PC-3 (cell line): ENCODE measurements around the gene RRP9. TPM values are rescaled to one million over a fixed set of nuclear protein-coding genes. Genes with fewer than 3 reads are reported as not detected.

Source experiments
- ATAC-seq: fragments of 200-7000 bp; cut with Tn5 transposase; 2 replicates; pipeline ENCODE4 v1.9.1; 2020; ENCODE audit warnings: mild to moderate bottlenecking, moderate library complexity
- BruUV-seq: library from RNA; stranded (reverse); fragments of 400-500 nt; replicated peaks from 2 replicates; lab custom pipeline; 2021; lab: Mats Ljungman, UMichigan
- CTCF ChIA-PET: fragments of 300-600 bp; sonication (Branson Sonifier 250); formaldehyde crosslinking; loops from one replicate; lab custom pipeline; 2022; ENCODE audit warnings: antibody characterized with exemption; lab: Charles Lee
- POLR2A ChIA-PET: fragments of 300-600 bp; sonication (Branson Sonifier 250); formaldehyde crosslinking; loops from one replicate; lab custom pipeline; 2022; ENCODE audit warnings: antibody characterized with exemption; ENCODE audit not compliant: unreplicated experiment; lab: Charles Lee
- DNase-seq: peaks from one replicate; pipeline ENCODE4 v3.0.0-alpha.2; 2015
- H2AFZ ChIP-seq: fragments of 300-600 bp; sonication (generic); 2 replicates; pipeline ENCODE4 v1.6.0; 2016; ENCODE audit warnings: antibody characterized with exemption, low read length
- H3F3A ChIP-seq: fragments of 300-600 bp; sonication (generic); one replicate; pipeline ENCODE4 v1.6.0; 2017; ENCODE audit warnings: antibody characterized with exemption, low read length, control low read depth, mild to moderate bottlenecking; ENCODE audit not compliant: unreplicated experiment
- H3K27ac ChIP-seq: fragments of 300-600 bp; sonication (generic); 2 replicates; pipeline ENCODE4 v1.5.1; 2016; ENCODE audit warnings: mild to moderate bottlenecking, low read length
- H3K27me3 ChIP-seq: fragments of 300-600 bp; sonication (generic); 2 replicates; pipeline ENCODE4 v1.6.1; 2016; ENCODE audit warnings: low read length, mixed read lengths
- H3K36me3 ChIP-seq: fragments of 300-600 bp; sonication (generic); 2 replicates; pipeline ENCODE4 v1.6.1; 2016; ENCODE audit warnings: low read depth, mixed run types, low read length, mixed read lengths
- H3K4me1 ChIP-seq: fragments of 300-600 bp; sonication (generic); 2 replicates; pipeline ENCODE4 v1.5.1; 2016; ENCODE audit warnings: low read length; ENCODE audit not compliant: insufficient read depth
- H3K4me2 ChIP-seq: fragments of 300-600 bp; sonication (generic); 2 replicates; pipeline ENCODE4 v1.6.0; 2016; ENCODE audit warnings: low read length
- H3K4me3 ChIP-seq: fragments of 300-600 bp; sonication (generic); 2 replicates; pipeline ENCODE4 v1.5.1; 2016; ENCODE audit warnings: mild to moderate bottlenecking, low read length, mixed read lengths
- H3K79me2 ChIP-seq: fragments of 300-600 bp; sonication (generic); 2 replicates; pipeline ENCODE4 v1.6.1; 2017; ENCODE audit warnings: low read length, mixed read lengths
- H3K9ac ChIP-seq: fragments of 300-600 bp; sonication (generic); 2 replicates; pipeline ENCODE4 v1.6.0; 2016; ENCODE audit warnings: mild to moderate bottlenecking, low read length
- H3K9me2 ChIP-seq: fragments of 300-600 bp; sonication (generic); replicated peaks from 2 replicates; pipeline ENCODE4 v1.6.1; 2016; ENCODE audit warnings: mixed run types, low read length, mixed read lengths
- H3K9me3 ChIP-seq: fragments of 300-600 bp; sonication (generic); 2 replicates; pipeline ENCODE4 v1.6.1; 2016; ENCODE audit warnings: low read length, mixed read lengths
- H4K20me1 ChIP-seq: fragments of 300-600 bp; sonication (generic); 2 replicates; pipeline ENCODE4 v1.6.1; 2016; ENCODE audit warnings: low read length, mixed read lengths
- CTCF ChIP-seq: fragments of 300-600 bp; sonication (generic); conservative IDR thresholded peaks from 2 replicates; pipeline ENCODE4 v1.5.1; 2017; ENCODE audit warnings: antibody characterized with exemption, low read depth, mild to moderate bottlenecking, low read length
- EZH2 ChIP-seq: fragments of 300-600 bp; sonication (generic); IDR thresholded peaks from one replicate; pipeline ENCODE4 v1.6.1; 2017; ENCODE audit warnings: antibody characterized with exemption, mild to moderate bottlenecking, low read length; ENCODE audit not compliant: unreplicated experiment
- EZH2phosphoT487 ChIP-seq: fragments of 300-600 bp; sonication (generic); IDR thresholded peaks from 2 replicates; pipeline ENCODE4 v1.6.1; 2018; ENCODE audit warnings: mild to moderate bottlenecking, antibody characterized with exemption, low read length, borderline replicate concordance
- intact Hi-C: fragments of 100-400 bp; cut with micrococcal nuclease; formaldehyde crosslinking; loops from 2 replicates; pipeline ENCODE4 v1.9.0; 2023
- total RNA-seq: library from RNA; depleted of rRNA; stranded (reverse); fragments of >200 nt; gene quantifications from 2 replicates; pipeline ENCODE4 v1.2.3, GENCODE V29; 2014

The RRP9 gene
- total RNA-seq, 1 experiment from 2014 or later: 95.0 TPM

GRCh38 chr3:51954713-51955112, 13.0 kb upstream of the RRP9 start:
- H3K4me2 ChIP-seq: no peak overlapping the region
- no TSS peak for BruUV-seq
- TF ChIP-seq EZH2: no peak
- no peak for TF ChIP-seq EZH2phosphoT487
- TF ChIP-seq CTCF: no peak
- H3K27ac ChIP-seq: no peak overlapping the region
- no peaks in the 10 kb centered on the region for H3K9me2 ChIP-seq
- no peaks in the 10 kb centered on the region for H4K20me1 ChIP-seq
- no peak overlapping the region for H3K4me3 ChIP-seq
- H3K36me3 ChIP-seq: no peaks in the 10 kb centered on the region
- intact Hi-C loops: no loop called here
- no peaks in the 10 kb centered on the region for H3K27me3 ChIP-seq
- ATAC-seq: no peak
- DNase-seq: no peak
- H3K9me3 ChIP-seq: no peaks in the 10 kb centered on the region
- CTCF ChIA-PET: no interaction called here
- H3K4me1 ChIP-seq: 0 out of 2 replicates have a peak, but pooled peaks cover 6% of the 10 kb centered on the region
- H3K9ac ChIP-seq: no peak overlapping the region
- no peak overlapping the region for H2AFZ ChIP-seq
- POLR2A ChIA-PET: no interaction called here
- H3K79me2 ChIP-seq: no peaks in the 10 kb centered on the region
- no peaks in the 10 kb centered on the region for H3F3A ChIP-seq

- Histone ChIP-seq H3F3A (no peaks in the 10 kb centered on the region), H3K4me1 (0 out of 2 replicates have a peak, but pooled peaks cover 6% of the 10 kb centered on the region), H3K79me2 (no peaks in the 10 kb centered on the region), H3K9ac (no peak overlapping the region), H3K4me3 (no peak overlapping the region), H3K27me3 (no peaks in the 10 kb centered on the region), H3K9me3 (no peaks in the 10 kb centered on the region), H3K4me2 (no peak overlapping the region), H3K9me2 (no peaks in the 10 kb centered on the region), H3K36me3 (no peaks in the 10 kb centered on the region), H4K20me1 (no peaks in the 10 kb centered on the region), H2AFZ (no peak overlapping the region), H3K27ac (no peak overlapping the region)
- no peak for ATAC-seq
- ChIA-PET POLR2A (interaction anchor here (0.5 kb wide), 1 partner anchor 454 kb away, joined by 3 read pairs; the partner anchor contains the start of gene DCAF1), CTCF (no interaction called here)
- intact Hi-C loops: no loop called here
- no peak for TF ChIP-seq EZH2phosphoT487
- TF ChIP-seq EZH2: no peak
- TF ChIP-seq CTCF: no peak
- no TSS peak for BruUV-seq
- no peak for DNase-seq
These were observed 12.4 kb upstream of the RRP9 start for GRCh38 chr3:51954105-51954504.

GRCh38 chr3:51953445-51953844, 11.7 kb upstream of the RRP9 start:
- no TSS peak for BruUV-seq
- H3K4me2 ChIP-seq: no peak overlapping the region
- ATAC-seq (peak; percentile 43), DNase-seq (peak; percentile 66)
- H3K4me1 ChIP-seq: 0 out of 2 replicates have a peak, but pooled peaks cover 6% of the 10 kb centered on the region
- ChIA-PET CTCF (interaction anchor here (0.6 kb wide), 1 partner anchor 14 kb away, joined by 8 read pairs; the partner anchor contains the start of gene PCBP4), POLR2A (no interaction called here)
- no peaks in the 10 kb centered on the region for H3K27me3 ChIP-seq
- no peak overlapping the region for H3K27ac ChIP-seq
- no peaks in the 10 kb centered on the region for H4K20me1 ChIP-seq
- intact Hi-C loops: no loop called here
- no peaks in the 10 kb centered on the region for H3K9me2 ChIP-seq
- no peaks in the 10 kb centered on the region for H3F3A ChIP-seq
- no peaks in the 10 kb centered on the region for H3K79me2 ChIP-seq
- H3K9me3 ChIP-seq: no peaks in the 10 kb centered on the region
- H2AFZ ChIP-seq: no peak overlapping the region
- no peaks in the 10 kb centered on the region for H3K36me3 ChIP-seq
- TF ChIP-seq CTCF (no peak), EZH2phosphoT487 (no peak), EZH2 (no peak)
- no peak overlapping the region for H3K9ac ChIP-seq
- no peak overlapping the region for H3K4me3 ChIP-seq
